Osteocyte (in vitro differentiated cells): Measurements from ENCODE around the gene SRCAP. TPM values are rescaled to one million over a fixed set of nuclear protein-coding genes. Genes with fewer than 3 reads are reported as not detected.

Experiments used
- DNase-seq: peaks from one replicate; pipeline ENCODE4 v3.0.0; 2021; ENCODE audit warnings: mixed read lengths; ENCODE audit not compliant: unreplicated experiment; ENCODE audit errors: extremely low spot score
- H3K27ac Mint-ChIP-seq: one replicate; pipeline ENCODE4 v1.8.0; 2021; ENCODE audit warnings: mild to moderate bottlenecking, mixed read lengths; ENCODE audit not compliant: unreplicated experiment
- H3K27me3 Mint-ChIP-seq: one replicate; pipeline ENCODE4 v1.8.0; 2021; ENCODE audit warnings: mixed read lengths; ENCODE audit not compliant: unreplicated experiment
- H3K36me3 Mint-ChIP-seq: one replicate; pipeline ENCODE4 v1.8.0; 2021; ENCODE audit warnings: mixed read lengths; ENCODE audit not compliant: unreplicated experiment
- H3K4me1 Mint-ChIP-seq: one replicate; pipeline ENCODE4 v1.8.0; 2021; ENCODE audit warnings: mixed read lengths; ENCODE audit not compliant: unreplicated experiment
- H3K4me3 Mint-ChIP-seq: one replicate; pipeline ENCODE4 v1.8.0; 2021; ENCODE audit warnings: mild to moderate bottlenecking, moderate library complexity, mixed read lengths; ENCODE audit not compliant: unreplicated experiment
- H3K9me3 Mint-ChIP-seq: one replicate; pipeline ENCODE4 v1.8.0; 2021; ENCODE audit warnings: mixed read lengths; ENCODE audit not compliant: unreplicated experiment
- CTCF ChIP-seq: fragments of 200-600 bp; sonication (generic); IDR thresholded peaks from 2 replicates; pipeline ENCODE4 v1.5.0; 2021; ENCODE audit warnings: antibody characterized with exemption, mild to moderate bottlenecking, moderate library complexity
- total RNA-seq: library from RNA; stranded (reverse); gene quantifications from 2 replicates; pipeline ENCODE4 v1.2.1, GENCODE V29; 2021

SRCAP gene
- total RNA-seq, 1 donor from 2014 or later, result 69.2 TPM

- no peak overlapping the region for H3K27ac Mint-ChIP-seq
- DNase-seq, result no peak
- no peak for TF ChIP-seq CTCF
- no peaks in the 10 kb centered on the region for H3K27me3 Mint-ChIP-seq
- no peak overlapping the region for H3K4me3 Mint-ChIP-seq
- peaks cover 63% of the 10 kb centered on the region for H3K36me3 Mint-ChIP-seq
- no peaks in the 10 kb centered on the region for H3K9me3 Mint-ChIP-seq
- no peaks in the 10 kb centered on the region for H3K4me1 Mint-ChIP-seq
Observed at GRCh38 chr16:30725418-30725792, 26.4 kb downstream of the SRCAP start.

GRCh38 chr16:30728321-30728720 lies 29.4 kb downstream of the SRCAP start:
- Mint-ChIP-seq H3K27me3 (no peaks in the 10 kb centered on the region), H3K9me3 (no peaks in the 10 kb centered on the region), H3K36me3 (peaks cover 56% of the 10 kb centered on the region), H3K27ac (no peak overlapping the region), H3K4me3 (no peak overlapping the region), H3K4me1 (no peaks in the 10 kb centered on the region)
- no peak for TF ChIP-seq CTCF
- DNase-seq, result no peak

GRCh38 chr16:30728899-30729672 lies 30.1 kb downstream of the SRCAP start:
- Mint-ChIP-seq H3K4me1 (no peaks in the 10 kb centered on the region), H3K9me3 (no peaks in the 10 kb centered on the region), H3K36me3 (peaks cover 52% of the 10 kb centered on the region), H3K27ac (no peak overlapping the region), H3K27me3 (no peaks in the 10 kb centered on the region), H3K4me3 (no peak overlapping the region)
- TF ChIP-seq CTCF, result no peak
- DNase-seq, result no peak

GRCh38 chr16:30731411-30731810 lies 32.4 kb downstream of the SRCAP start:
- peaks cover 55% of the 10 kb centered on the region for H3K36me3 Mint-ChIP-seq
- no peaks in the 10 kb centered on the region for H3K9me3 Mint-ChIP-seq
- no peak overlapping the region for H3K4me3 Mint-ChIP-seq
- no peaks in the 10 kb centered on the region for H3K27me3 Mint-ChIP-seq
- no peaks in the 10 kb centered on the region for H3K4me1 Mint-ChIP-seq
- no peak for TF ChIP-seq CTCF
- H3K27ac Mint-ChIP-seq, result no peak overlapping the region
- no peak for DNase-seq

- H3K4me3 Mint-ChIP-seq, result no peak overlapping the region
- DNase-seq, result no peak
Observed at GRCh38 chr16:30736995-30737793, 38.2 kb downstream of the SRCAP start.

More at GRCh38 chr16:30736995-30737793, 38.2 kb downstream of the SRCAP start:
- Mint-ChIP-seq H3K27me3 (no peaks in the 10 kb centered on the region), H3K9me3 (no peaks in the 10 kb centered on the region), H3K4me1 (peaks cover 20% of the 10 kb centered on the region), H3K27ac (no peak overlapping the region), H3K36me3 (peaks cover 64% of the 10 kb centered on the region)
- no peak for TF ChIP-seq CTCF
